Measurements from ENCODE around the gene CTNNBL1. TPM values are rescaled to one million over a fixed set of nuclear protein-coding genes. Genes with fewer than 3 reads are reported as not detected.

Gene CTNNBL1
- total and polyA plus RNA-seq, 11 donors = 22.6 to 68.9 (median 50.5) TPM

- DNase-seq = no peak
- intact Hi-C loops (cut with DNase I) = no loop called here
- ATAC-seq = no peak
- no peak for TF ChIP-seq POLR2A (IDR thresholded peaks at IDR 0.05)
- TF ChIP-seq CTCF (IDR thresholded peaks at IDR 0.05) = no peak
- H3K36me3 ChIP-seq = peaks cover 0 to 70% (median 36%) of the 10 kb centered on the region in 9 donors
- no peak overlapping the region for H3K4me3 ChIP-seq
- H3K9me3 ChIP-seq = no peaks in the 10 kb centered on the region
- no peak overlapping the region for H3K27ac ChIP-seq
- peaks cover 0 to 12% (median 0%) of the 10 kb centered on the region in 12 donors for H3K4me1 ChIP-seq
- 86 to 96% (median 92%) methylated on average over 3 of the region's 3 CpGs for WGBS, 4 donors
- H3K27me3 ChIP-seq = no peaks in the 10 kb centered on the region
These were observed 82.7 kb downstream of the CTNNBL1 start for GRCh38 chr20:37776526-37776925.

- DNase-seq (no peak), ATAC-seq (no peak)
- Histone ChIP-seq H3K27ac (no peak overlapping the region), H3K27me3 (no peaks in the 10 kb centered on the region), H3K4me3 (no peak overlapping the region), H3K9me3 (no peaks in the 10 kb centered on the region), H3K4me1 (peaks cover 0 to 12% (median 0%) of the 10 kb centered on the region in 12 donors), H3K36me3 (peaks cover 0 to 68% (median 44%) of the 10 kb centered on the region in 9 donors)
- intact Hi-C loops (cut with DNase I) = no loop called here
- TF ChIP-seq CTCF (IDR thresholded peaks at IDR 0.05) (no peak), POLR2A (IDR thresholded peaks at IDR 0.05) (no peak)
- WGBS, 4 donors = 77 to 85% (median 81%) methylated on average over 8 of the region's 8 CpGs
These were observed 83.5 kb downstream of the CTNNBL1 start for GRCh38 chr20:37777012-37777950.

- DNase-seq (no peak), ATAC-seq (no peak)
- H3K4me1 ChIP-seq = peaks cover 0 to 12% (median 0%) of the 10 kb centered on the region in 12 donors
- intact Hi-C loops (cut with DNase I) = no loop called here
- H3K27me3 ChIP-seq = no peaks in the 10 kb centered on the region
- TF ChIP-seq CTCF (IDR thresholded peaks at IDR 0.05) (no peak), POLR2A (IDR thresholded peaks at IDR 0.05) (no peak)
- no peak overlapping the region for H3K4me3 ChIP-seq
- H3K27ac ChIP-seq = no peak overlapping the region
- H3K36me3 ChIP-seq = peaks cover 0 to 68% (median 51%) of the 10 kb centered on the region in 9 donors
- H3K9me3 ChIP-seq = no peaks in the 10 kb centered on the region
These were observed 84.3 kb downstream of the CTNNBL1 start for GRCh38 chr20:37777988-37778659.

- Histone ChIP-seq H3K36me3 (peaks cover 0 to 72% (median 41%) of the 10 kb centered on the region in 9 donors), H3K4me3 (no peak overlapping the region), H3K4me1 (peaks cover 0 to 12% (median 0%) of the 10 kb centered on the region in 12 donors), H3K27ac (no peak overlapping the region), H3K9me3 (no peaks in the 10 kb centered on the region), H3K27me3 (no peaks in the 10 kb centered on the region)
- TF ChIP-seq POLR2A (IDR thresholded peaks at IDR 0.05) (no peak), CTCF (IDR thresholded peaks at IDR 0.05) (no peak)
- no peak for ATAC-seq
- intact Hi-C loops (cut with DNase I) = no loop called here
- WGBS, 4 donors = 82 to 96% (median 89%) methylated on average over 1 of the region's 1 CpG
- no peak for DNase-seq
These were observed 87.8 kb downstream of the CTNNBL1 start for GRCh38 chr20:37781626-37782025.

Measured in heart left ventricle (tissue), 16 donors.